HG03135 (cell line): ENCODE data around the gene IAPP.
"Not testable (repeated sequence)": the region's sequence is repeated elsewhere in the genome, so short reads cannot be mapped to it uniquely, and the experiment has no call there.

Source experiments
- ATAC-seq: cut with Tn5 transposase; IDR thresholded peaks from one replicate; pipeline ENCODE4 v1.9.1; 2021; ENCODE audit warnings: mild to moderate bottlenecking, moderate library complexity; ENCODE audit not compliant: unreplicated experiment

Gene IAPP

DNA sequence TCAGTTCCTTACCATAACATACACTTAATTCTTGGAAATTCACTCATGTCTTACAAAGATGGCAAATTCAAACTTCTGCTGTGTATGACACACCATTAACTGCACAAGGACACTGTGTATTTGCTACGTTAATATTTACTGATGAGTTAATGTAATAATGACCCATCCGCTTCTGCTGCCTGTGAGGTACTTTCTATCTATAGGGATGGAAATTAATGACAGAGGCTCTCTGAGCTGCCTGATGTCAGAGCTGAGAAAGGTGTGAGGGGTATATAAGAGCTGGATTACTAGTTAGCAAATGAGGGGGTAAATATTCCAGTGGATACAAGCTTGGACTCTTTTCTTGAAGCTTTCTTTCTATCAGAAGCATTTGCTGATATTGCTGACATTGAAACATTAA, at the start of gene IAPP:
Gene IAPP, plus strand, starts transcription at position 301 of the 400 bp plus-strand sequence. CDS start 450 bp downstream, outside the sequence.
- no peak for ATAC-seq

DNA sequence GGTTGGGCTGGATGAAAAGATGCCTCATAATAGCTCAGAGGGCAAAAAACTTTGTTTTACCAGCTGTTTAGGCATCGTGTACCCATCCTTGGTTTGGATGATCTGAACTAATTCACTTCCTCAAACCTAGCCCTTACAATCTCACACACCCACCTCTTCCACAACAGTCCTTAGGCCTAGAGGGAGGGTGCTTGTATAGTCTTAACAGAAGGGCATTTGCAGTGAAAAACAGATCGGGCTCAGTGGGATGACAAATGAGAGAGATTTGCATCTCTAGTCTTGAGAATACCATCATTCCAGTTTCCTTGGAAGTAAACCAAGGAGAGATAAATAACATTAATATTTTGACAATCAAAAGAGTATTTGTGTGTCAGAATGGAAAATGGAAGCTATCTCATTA, 49.0 kb upstream of the IAPP start:
- no peak for ATAC-seq

DNA sequence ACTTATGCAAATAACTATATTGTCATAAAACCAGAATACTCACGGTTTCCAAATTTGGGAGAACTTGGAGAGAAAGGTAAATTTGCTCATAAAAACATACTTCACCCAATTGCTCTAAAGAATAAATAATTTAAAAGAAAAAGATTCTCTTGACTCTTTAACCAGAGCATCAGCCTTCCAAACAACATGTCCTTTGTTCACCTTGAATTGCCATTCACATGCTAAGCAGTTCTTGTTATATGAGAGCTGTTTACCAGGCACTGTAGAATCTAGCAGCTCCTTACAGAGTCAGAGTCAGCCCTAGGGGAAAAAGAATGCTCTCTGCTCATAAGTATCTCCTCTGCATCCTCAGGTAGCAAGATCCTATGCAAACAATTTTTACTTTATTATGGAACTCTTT, 48.2 kb upstream of the IAPP start:
- no peak for ATAC-seq

DNA sequence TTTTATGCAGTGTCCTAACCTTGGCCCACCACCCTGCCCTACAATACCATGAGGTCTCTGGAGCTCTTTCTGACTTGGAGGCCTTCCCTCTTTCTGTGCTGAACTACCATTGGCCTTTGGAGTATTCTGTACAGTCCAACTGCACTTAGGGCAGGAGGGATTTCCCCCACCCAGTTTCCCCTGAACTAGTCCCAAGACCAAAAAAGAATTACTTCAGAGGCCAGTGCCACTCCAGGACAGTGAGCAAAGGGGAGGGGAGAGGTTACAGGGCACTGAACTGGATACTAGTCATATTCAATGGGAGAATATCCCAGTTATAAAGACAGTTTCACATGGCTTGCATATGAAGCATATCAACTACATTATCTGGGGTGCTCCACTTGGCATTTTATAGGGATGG, 44.1 kb upstream of the IAPP start:
- no peak for ATAC-seq

DNA sequence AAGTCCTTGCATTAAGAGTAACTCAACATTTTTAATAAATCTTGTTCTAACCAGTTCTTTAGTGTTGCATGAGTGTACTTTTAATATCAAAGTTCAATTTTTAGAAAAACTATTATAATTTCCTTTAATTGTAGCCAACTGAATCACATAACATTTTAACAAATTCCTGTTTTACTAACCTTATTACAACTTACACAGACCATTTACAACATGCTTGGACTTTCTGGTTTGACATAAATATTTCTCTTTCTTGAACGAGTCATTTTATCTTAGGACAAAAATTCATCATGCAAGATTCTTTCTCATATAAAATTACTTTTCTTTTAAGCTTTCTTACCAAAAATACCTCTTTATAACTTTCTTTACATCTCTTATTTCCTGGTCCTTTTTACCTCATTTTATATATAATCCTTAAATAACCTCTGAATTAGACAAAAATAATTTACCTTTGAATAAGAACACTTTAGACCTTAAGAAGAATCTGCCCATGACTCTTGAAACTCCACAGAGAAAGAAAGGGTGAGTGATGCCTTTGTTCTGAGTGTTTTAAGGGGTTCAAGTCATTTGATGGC, 41.9 kb upstream of the IAPP start:
- no peak for ATAC-seq

DNA sequence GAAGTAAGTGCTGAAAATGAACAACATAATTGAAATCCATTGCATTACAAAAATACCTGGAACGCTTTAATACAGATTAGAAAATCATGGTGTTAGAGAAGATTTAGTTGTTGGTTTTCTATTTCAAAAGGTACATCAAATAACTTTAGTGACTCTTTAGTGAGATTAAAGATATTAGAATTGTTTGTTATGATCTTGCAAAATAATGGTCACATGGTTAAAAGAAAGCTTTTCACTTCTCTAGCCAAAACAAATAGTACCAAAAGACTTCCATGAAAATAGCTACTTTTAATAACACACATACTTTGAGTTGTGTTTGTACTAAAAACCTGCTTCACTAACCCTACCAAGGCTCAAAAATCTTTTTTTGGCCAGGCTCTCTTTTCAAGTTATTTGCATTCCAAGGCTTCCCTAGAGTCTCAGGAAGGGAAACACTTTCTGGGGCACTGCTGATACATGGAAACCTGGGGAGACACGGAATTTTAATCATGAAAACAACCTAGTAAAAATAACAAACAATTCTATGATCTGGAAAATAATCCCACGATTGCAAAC, 37.9 kb upstream of the IAPP start, which contains the start of gene SLCO1A2:
Gene SLCO1A2, minus strand, starts transcription at position 147 of the 555 bp plus-strand sequence. CDS start 270 bp downstream, outside the sequence.
- ATAC-seq, result no peak

DNA sequence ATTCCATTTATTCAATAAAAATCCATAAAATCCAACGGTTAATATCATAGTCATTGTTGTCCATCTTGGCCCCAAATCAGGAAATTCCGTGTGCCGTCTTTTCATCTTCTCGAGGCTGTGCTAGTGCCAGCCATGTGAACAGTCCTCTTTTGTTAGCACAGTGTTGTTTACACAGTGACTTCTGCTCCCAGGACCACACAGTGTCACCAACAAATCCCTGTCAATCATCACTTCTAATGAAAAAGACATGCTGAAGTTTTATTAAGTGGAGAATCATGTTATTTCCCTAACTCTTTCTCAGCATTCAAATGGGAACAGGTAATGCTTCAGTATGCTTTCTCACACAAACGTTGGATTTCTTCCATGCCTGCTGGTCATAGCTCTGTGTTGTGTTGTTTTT, 36.0 kb upstream of the IAPP start:
- ATAC-seq, result no peak

DNA sequence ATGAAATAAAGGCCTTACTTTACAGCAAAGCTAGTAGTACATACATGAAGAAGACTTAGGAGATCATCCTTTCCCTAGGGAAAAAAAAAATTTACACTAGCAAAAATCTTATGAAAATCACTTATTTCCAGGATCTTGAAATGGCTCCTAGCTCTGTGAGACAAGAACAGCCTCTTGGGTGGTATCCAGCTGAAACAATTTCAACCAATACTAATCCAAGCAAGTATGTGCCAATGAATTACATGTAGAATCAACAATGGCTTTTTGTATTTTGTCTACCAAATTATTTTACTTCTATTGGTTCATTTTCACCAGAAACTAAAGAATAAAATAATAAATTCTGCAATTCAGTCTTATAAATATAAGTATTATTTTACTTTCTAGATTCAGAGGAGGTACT, 35.2 kb upstream of the IAPP start:
- ATAC-seq, result no peak

DNA sequence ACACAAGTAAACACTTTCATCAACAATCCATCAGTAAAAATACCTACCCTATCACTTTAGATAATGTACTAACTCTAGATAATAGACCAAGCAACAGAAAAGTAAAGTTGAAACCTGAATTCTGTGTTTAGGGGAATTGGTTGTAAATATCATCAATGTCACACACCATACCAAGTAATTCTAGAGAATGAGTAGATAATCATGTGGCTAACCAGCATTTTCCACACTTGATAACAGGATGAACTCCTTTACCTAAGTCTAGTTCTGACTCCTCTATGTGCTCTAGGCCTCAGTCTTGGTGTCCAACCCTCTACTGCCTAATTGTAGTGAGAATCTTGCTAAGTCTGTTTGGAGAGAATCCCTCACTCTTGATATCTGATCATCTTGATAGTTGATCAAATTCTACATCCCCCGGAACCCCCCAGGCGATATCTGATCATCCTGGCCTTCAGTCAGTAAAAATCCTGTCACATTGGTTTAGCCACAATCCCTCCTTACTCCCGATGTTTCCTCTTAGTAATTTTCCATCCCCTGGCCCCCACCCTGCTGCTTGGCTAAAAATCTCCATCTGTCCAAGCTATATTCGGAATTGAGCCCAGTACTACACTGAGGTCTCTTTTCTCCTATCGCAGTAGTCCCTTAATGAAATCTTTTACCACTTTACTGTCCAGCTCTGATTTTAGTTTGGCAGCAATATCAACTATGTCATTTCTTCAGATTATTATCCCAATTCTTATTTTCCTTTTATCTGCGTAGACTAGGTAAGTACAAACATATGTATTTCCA, 34.5 kb upstream of the IAPP start:
- ATAC-seq, result no peak

DNA sequence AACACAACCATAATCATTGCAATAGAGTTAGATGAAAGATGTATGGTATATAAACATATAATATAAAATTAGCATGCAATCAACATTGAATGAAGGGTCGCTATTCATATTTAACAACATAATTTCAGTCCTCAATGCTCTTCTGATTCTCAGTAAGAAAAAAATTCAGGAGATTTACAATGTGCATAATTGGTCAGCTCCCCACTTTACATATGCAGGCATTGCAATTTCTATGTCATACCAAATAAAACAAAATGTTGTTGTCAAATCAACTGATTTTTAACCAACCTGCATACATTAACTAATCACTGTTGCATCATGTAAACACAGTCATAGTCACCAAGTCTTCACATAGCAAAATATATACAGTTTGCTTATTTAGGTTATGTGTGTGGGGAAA, 32.8 kb upstream of the IAPP start:
- ATAC-seq, result no peak

DNA sequence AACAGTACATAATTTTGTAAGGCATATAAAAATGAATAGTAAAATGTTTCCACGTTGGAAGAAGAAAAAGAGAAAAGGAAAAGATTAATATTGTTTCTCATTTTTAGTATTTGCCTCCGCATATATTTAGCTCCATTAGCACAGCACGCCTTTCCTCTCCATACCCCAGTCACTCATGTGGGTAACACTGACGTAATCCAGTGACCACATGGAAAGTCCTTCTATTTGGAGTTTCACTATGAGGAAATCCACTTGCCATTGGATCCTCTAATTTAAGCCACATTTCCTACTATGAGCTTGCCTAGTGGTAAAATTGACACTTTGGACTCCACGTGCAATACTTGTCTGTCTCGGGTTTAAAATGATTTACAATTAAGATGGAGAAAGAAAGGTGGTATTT, 32.3 kb upstream of the IAPP start:
- no peak for ATAC-seq

DNA sequence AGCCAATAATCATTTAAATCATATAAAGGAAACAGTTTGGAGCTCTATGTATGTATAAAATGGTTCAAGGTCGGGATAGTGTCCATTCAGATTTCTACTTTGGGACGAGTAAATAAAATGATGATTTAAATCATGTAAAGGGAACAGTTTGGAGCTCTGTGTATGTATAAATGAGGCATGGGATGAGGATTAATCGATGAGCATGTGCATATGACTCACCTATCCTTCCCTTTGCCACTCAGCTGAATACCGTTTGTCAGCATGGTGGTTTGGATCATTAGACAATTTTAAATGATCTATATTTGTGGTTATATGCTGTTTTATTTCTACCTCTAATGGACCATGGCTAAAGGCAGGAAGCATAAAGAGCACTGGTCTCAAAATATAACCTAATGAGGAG, 30.9 kb upstream of the IAPP start:
- ATAC-seq, result no peak

DNA sequence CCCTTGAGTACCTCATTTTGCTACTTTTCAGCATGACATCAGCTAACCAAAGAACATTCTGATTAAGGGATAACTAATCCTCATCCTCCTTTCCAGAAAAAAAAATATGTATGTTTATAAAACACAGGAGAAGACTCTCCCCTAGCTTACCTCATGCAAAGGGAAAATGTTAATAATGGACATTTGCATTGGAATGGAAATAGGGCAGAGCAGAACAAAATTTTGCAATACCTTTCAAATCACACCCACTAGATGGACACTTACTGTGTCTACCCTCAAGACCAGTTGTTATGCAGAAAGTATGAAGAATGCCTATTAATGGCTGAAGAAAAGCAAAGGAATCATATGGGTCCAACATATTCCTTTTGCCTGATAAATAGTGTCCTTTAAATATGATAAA, 29.1 kb upstream of the IAPP start:
- no peak for ATAC-seq

DNA sequence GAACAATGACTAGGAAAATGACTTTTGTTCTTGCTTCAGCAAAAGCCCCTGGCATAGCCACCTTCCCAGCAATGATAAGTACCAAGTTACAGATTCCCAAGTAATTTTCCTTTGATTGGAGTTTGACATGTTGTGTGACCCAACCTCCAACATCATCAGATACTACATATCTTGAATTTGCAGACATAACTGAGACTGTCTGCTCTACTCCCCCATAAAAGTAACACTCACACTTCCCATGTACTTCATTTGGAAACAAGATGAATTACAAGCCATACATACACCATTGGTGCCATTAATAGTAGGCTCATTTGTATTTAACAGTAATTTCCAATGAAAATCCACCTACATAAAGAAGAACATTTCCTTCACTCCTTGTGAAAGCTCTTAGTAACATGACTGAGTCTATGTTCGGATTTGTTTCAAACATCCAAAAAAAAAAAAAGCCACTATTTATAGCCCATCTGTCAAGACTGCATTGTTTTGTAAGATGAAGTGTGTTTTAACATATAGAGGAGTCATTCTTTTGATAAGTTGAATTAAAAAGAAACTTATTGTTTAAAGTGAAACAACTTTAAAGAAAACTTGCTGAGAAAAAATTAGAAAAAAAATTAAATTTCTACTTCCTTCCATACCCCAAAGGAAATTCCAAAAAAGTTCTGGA, 26.0 kb upstream of the IAPP start:
- ATAC-seq, result no peak

DNA sequence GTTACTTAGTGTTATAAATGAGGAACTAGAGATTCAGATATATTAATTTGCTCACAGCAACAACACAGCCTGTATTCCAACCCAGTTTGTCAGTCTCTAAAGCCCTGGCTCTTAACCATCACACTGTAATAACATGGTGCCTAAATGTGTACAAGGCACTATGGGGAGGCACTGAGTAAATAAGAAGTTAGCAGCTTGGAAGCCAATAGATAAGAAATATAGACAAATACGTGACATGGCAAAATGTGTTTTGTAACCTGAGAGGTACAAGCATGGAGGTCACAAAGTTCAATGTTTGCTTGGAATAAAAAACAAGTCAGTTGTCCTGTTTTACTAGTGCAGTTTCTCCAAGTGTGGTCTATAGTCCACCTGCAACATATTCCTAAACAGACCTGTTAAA, 21.7 kb upstream of the IAPP start:
- no peak for ATAC-seq

DNA sequence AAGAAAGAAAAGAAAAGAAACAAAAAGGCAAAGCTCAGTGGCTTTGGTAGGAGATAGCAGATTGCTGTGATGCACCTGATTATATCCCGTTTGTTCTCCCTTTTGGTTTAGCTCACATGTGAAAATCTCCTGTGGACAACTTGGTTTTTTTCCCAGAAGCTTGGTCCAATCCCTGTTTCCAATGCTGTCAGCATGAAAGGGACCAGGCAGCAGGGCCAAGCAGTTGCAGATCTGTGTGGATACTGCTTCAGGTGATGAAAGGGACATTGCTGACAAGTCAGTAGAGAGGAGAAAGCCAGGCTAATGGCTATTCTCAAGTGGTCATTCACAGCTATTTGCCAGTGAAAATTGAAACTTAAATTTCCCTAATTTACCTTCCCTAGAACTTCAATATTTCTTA, 19.2 kb upstream of the IAPP start:
- ATAC-seq, result no peak

DNA sequence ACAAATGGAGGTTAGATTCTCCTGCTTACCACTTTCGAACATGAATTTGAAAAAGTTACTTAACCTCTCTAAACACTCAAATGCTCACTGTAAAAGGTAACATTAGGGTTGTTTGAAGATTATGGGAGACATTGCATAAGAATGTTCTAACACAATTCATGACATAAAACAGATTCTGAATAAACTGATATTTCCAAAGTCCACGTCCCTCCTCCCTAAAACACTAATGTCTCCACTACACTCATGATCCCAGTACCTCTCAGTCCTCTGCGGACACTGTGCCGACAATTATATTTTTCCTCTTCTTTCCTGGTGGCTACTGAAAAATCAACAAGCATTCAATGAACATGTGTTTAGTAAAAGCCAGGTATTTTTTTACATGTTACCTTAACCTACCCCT, 18.8 kb upstream of the IAPP start:
- no peak for ATAC-seq

DNA sequence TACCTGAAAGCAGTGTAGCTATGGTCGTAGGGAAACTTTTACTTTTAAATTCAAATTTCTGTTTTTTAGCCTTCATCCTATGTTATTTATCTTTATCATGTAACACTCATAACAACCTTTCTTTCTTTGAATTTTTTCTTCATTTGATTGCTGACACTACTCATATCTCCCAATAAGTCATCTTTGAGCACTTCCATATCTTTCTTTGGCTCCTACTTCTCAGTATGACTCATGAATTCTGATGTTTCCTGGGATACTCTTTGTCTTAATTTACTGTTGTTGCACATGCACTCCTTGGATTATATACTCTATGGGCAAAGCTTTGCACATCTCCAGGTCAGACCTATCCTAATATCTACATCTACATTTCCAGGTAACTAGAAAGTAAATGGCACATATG, 18.1 kb upstream of the IAPP start:
- no peak for ATAC-seq

DNA sequence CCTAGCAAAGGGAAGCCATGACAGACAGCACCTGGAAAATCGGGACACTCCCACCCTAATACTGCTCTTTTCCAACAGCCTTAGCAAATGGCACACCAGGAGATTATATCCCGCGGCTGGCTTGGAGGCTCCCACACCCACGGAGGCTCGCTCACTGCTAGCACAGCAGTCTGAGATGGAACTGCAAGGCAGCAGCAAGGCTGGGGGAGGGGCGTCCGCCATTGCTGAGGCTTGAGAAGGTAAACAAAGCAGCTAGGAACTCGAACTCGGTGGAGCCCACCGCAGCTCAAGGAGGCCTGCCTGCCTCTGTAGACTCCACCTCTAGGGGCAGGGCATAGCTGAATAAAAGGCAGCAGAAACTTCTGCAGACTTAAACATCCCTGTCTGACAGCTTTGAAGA, 12.1 kb upstream of the IAPP start:
- ATAC-seq, result not testable (repeated sequence)

DNA sequence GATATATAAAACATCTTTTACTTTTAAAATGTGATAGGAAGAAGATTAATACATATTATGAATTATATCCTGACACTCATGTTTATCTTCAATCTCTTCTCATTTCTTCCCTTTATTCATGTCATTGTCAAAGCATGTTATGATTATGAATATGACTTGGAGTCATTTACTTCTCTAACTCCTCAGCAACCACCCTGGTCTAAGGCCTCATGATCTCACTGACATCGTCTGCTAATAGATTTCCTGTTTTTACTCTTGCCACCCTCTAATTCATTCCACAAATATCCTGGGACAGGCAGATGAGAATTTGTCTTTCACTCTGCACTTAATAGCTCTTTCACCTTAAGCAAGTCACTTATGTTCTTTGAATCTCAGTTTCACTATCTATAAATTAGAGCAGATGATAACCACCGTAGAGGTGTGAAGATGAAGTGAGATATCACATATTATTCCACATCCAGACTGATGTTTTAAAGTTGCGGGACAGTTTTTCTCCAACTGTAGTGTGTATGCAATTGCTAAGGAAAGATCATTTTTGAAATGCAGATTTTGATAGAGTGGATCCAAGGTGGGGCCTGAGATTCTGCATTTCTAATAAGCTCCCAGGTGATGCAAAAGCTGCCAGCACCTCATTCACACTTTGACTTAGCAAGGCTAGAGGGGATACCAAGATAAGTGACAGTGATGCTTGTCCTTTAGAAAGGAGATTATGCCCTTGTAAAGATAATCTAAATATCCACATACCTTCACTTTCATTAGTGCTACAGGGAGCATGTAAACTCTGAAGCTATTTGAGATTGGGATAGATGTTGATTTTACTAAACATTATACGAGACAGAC, 3.3 kb upstream of the IAPP start:
- ATAC-seq, result no peak

DNA sequence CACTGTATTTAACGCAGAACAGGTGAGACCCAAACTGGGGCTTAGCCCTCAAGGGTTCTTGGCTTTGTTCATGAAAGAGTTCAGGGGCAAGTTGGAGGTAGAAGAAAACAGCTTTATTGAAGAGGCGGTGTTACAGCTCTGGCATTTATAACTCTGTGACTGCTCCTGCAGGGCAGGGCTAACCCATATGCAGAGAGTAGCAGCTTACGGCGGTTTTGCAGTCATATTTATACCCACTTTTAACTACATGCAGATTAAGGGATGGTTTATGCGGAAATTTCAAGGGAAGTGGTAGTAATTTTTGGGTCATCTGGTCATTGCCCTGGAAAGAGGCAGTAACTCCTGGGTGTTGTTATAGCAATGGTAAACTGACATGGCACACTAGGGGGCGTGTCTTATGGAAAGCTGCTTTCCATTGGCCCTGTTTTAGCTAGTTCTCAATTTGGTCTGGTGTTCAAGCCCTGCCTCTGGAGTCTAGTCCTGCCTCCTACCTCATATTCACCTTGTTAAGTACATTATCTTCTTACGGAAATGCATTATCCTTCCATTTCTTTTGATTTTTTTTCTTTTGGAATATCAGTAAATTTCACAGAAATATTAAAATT, 1.8 kb upstream of the IAPP start:
- ATAC-seq, result no peak
